Uterus (tissue), 4 donors: ENCODE measurements around the gene ADM2. TPM values are rescaled to one million over a fixed set of nuclear protein-coding genes. Genes with fewer than 3 reads are reported as not detected.

Experiments used
- DNase-seq, 2 donors: peaks; one replicate each; pipeline ENCODE4 v3.0.0-alpha.2; 2019 to 2020
- H3K27ac ChIP-seq, 2 donors: fragments of 200-600 bp; sonication (generic); 1 replicate in 1 of 2; 2 replicates in 1 of 2; pipeline ENCODE4 v1.5.1; 2016 to 2018
- H3K27me3 ChIP-seq, 2 donors: fragments of 200-600 bp; sonication (generic); one replicate each; pipeline ENCODE4 v1.5.1; 2018 to 2019; ENCODE audit warnings: control low read depth in 1 of 2
- H3K36me3 ChIP-seq, 2 donors: fragments of 200-600 bp; sonication (generic); one replicate each; pipeline ENCODE4 v1.5.1; 2019; ENCODE audit warnings: control low read depth in 1 of 2
- H3K4me1 ChIP-seq, 2 donors: fragments of 200-600 bp; sonication (generic); one replicate each; pipeline ENCODE4 v1.5.1; 2018 to 2019; ENCODE audit warnings: control low read depth in 1 of 2
- H3K4me3 ChIP-seq, 2 donors: fragments of 200-600 bp; sonication (generic); 1 replicate in 1 of 2; 2 replicates in 1 of 2; pipeline ENCODE4 v1.5.1; 2018 to 2019; ENCODE audit warnings: mild to moderate bottlenecking in 1 of 2
- H3K9me3 ChIP-seq, 2 donors: fragments of 200-600 bp; sonication (generic); one replicate each; pipeline ENCODE4 v1.5.1; 2019; ENCODE audit warnings: control low read depth in 1 of 2
- POLR2A ChIP-seq, 2 donors: fragments of 450-650 bp; IDR thresholded peaks; one replicate each; pipeline ENCODE4 v1.6.1; 2016; ENCODE audit warnings: antibody characterized with exemption in 2 of 2, mild to moderate bottlenecking in 1 of 2, moderate library complexity in 1 of 2
- intact Hi-C: fragments of 100-400 bp; cut with DNase I; formaldehyde crosslinking; loops from one replicate; pipeline ENCODE4 v1.15.1; 2023; ENCODE audit warnings: low total_unique reads
- total RNA-seq, 4 donors: library from RNA; depleted of rRNA in 3 of 4; stranded (reverse); fragments of >200 nt in 3 of 4; gene quantifications; one replicate each; pipeline versions ENCODE4 v1.1.0 to v1.2.4, GENCODE V29; 2014 to 2023
- TF ChIP-seq, protein P1 (sequence below), 4 experiments: fragments of 200-600 bp in 2 of 4; fragments of 450-650 bp in 2 of 4; sonication (generic) in 2 of 4; IDR thresholded peaks; one replicate each; pipeline ENCODE4 v1.5.1; 2016 to 2019; ENCODE audit warnings: antibody characterized with exemption in 4 of 4, mild to moderate bottlenecking in 2 of 4, moderate library complexity in 1 of 4
- donor health status: DM: yes; HTN: yes; CAD: no.

ADM2 gene
- total RNA-seq, 4 donors from 2014 or later, result 0.14 to 0.95 TPM; not detected in 2

DNA sequence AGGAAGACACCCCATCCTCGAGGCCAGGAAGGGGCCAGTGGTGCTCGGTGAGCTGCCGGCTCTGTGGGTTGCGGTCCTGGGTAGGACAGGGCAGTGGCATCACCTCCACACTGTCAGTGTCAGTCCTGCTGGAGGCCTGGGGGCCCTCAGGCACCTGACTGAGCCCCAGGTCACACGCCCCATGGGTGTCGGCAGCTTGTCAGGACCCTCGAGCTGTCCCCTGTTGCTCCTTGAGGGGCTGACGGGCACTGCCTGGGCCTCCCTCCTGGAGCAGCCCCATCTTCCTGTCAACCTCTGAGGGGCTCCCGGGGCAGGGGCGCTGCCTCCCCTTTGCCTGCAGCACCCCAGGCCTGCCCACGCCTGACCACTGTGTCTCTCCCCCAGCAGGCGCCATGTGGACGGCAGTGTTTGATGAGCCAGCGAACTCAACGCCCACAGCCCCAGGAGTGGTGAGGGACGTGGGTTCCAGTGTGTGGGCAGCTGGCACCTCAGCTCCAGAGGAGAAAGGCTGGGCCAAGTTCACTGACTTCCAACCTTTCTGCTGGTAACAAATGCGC lies 42.0 kb upstream of the ADM2 start:
- no peaks in the 10 kb centered on the region for H3K36me3 ChIP-seq
- H3K27me3 ChIP-seq, result no peaks in the 10 kb centered on the region
- H3K4me1 ChIP-seq, result no peaks in the 10 kb centered on the region
- no peaks in the 10 kb centered on the region for H3K9me3 ChIP-seq
- H3K27ac ChIP-seq, result no peak overlapping the region
- no peak overlapping the region for H3K4me3 ChIP-seq
- intact Hi-C loops, result no loop called here
- TF ChIP-seq POLR2A (IDR thresholded peaks at IDR 0.05), result no peak
- TF ChIP-seq, protein P1, sequence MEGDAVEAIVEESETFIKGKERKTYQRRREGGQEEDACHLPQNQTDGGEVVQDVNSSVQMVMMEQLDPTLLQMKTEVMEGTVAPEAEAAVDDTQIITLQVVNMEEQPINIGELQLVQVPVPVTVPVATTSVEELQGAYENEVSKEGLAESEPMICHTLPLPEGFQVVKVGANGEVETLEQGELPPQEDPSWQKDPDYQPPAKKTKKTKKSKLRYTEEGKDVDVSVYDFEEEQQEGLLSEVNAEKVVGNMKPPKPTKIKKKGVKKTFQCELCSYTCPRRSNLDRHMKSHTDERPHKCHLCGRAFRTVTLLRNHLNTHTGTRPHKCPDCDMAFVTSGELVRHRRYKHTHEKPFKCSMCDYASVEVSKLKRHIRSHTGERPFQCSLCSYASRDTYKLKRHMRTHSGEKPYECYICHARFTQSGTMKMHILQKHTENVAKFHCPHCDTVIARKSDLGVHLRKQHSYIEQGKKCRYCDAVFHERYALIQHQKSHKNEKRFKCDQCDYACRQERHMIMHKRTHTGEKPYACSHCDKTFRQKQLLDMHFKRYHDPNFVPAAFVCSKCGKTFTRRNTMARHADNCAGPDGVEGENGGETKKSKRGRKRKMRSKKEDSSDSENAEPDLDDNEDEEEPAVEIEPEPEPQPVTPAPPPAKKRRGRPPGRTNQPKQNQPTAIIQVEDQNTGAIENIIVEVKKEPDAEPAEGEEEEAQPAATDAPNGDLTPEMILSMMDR (IDR thresholded peaks at IDR 0.05), result no peak
- DNase-seq, result no peak

DNA sequence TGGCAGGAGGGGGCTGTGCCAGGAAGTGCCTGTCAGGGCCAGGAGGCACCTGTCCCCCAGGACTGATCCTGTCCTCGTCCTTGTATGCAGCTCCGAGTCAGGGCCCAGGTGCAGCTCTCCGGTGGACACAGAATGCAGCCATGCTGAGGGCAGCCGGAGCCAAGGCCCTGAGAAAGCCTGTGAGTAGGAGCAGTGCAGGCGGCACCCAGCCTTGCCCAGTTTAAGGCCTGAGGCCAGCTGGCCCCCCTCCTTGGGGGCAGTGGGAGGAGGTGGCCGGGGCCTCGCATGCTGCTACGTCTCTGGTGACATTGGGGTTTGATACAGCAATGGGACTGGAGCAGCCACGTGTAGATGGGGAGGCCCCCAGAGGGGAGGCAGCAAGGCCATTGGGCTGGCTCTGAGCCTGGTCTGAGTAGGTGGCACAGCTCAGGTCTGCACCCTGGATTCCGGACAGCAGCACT lies 41.4 kb upstream of the ADM2 start:
- Histone ChIP-seq H3K27ac (no peak overlapping the region), H3K36me3 (no peaks in the 10 kb centered on the region), H3K4me1 (no peaks in the 10 kb centered on the region), H3K9me3 (no peaks in the 10 kb centered on the region), H3K27me3 (no peaks in the 10 kb centered on the region), H3K4me3 (no peak overlapping the region)
- no peak for DNase-seq
- intact Hi-C loops, result no loop called here
- TF ChIP-seq, protein P1 (IDR thresholded peaks at IDR 0.05), result no peak
- TF ChIP-seq POLR2A (IDR thresholded peaks at IDR 0.05), result no peak

DNA sequence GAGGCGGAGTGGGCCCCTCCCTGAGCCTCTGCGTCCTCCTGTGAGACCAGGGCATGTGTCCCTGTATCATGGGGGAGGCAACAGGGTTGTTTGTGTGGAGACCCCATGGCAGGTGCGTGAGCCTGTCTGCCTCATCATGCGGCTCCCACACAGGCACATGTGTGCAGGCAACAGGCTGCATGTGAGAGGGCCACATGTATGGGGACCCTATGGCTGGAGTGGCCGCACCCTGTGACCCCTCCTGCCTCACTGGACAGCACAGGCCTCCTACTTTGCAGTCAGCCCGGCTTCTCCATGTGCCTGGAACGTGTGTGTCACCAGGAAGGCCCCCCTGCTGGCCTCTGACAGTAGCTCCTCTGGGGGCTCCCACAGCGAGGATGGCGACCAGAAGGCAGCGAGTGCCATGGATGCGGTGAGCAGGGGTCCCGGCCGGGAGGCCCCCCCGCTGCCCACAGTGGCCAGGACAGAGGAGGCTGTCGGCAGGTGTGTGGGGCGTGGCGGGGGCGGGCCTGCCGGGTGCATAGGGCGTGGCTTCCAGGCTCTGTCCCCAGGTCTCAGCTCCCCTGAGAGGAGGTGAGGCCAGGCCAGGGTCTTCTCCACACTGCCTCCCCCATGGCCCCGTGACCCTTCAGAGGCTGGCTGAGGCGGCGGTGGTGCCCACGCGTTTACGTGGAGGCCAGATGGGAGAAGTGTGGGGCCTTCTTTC lies 40.6 kb upstream of the ADM2 start:
- Histone ChIP-seq H3K36me3 (no peaks in the 10 kb centered on the region), H3K27ac (no peak overlapping the region), H3K4me1 (no peaks in the 10 kb centered on the region), H3K27me3 (no peaks in the 10 kb centered on the region), H3K4me3 (no peak overlapping the region), H3K9me3 (no peaks in the 10 kb centered on the region)
- DNase-seq, result no peak
- TF ChIP-seq POLR2A (IDR thresholded peaks at IDR 0.05), result no peak
- TF ChIP-seq, protein P1 (IDR thresholded peaks at IDR 0.05), result no peak
- intact Hi-C loops, result no loop called here

DNA sequence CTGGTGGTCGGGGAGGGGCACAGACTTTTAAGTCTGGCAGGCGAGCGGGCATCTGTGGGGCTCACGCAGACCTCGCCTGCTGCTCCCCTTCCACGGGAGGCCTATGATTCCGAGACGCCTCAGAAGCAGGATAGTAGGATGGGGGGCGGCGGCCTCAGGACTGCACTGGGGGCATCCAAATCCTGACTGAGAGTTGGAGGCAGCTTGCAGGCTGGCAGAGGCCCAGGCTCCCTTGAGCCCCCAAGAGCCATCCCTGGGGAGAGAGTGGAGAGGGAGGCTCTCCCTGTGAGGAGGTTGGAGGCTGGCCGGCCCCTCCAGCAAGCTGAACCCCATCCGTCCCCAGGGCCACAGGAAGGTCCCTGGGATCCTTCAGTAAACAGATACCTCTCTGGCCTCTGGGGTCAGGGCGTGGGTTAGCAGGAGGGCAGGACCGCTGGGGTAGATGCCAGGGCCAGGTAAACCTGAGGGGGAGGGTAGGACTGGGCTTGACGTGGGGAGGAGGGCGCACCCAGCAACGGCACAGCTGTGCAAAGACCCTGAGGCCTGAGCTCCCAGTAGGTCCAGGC lies 39.8 kb upstream of the ADM2 start:
- TF ChIP-seq, protein P1 (IDR thresholded peaks at IDR 0.05), result no peak
- Histone ChIP-seq H3K4me3 (no peak overlapping the region), H3K9me3 (no peaks in the 10 kb centered on the region), H3K4me1 (no peaks in the 10 kb centered on the region), H3K27me3 (no peaks in the 10 kb centered on the region), H3K36me3 (no peaks in the 10 kb centered on the region), H3K27ac (no peak overlapping the region)
- no peak for DNase-seq
- intact Hi-C loops, result no loop called here

DNA sequence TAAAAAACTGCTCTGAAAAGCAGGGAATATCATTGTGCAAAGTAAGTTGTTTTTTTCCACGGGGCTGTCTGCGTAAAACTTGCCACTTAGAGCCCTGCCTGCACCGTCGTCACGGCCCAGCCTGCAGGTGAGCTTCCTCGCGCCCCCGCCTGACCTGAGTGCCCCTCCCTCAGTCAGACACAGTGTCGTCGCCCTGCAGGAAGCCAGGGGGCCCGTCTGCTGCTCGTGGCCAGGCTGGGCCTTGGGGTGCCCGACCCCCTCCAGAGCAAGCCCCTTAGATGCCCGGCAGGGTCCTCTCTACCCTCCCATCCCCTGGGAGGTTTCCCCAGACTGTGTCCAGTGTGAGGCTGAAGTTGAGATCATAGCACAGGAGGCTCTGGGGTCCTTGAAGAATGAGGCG lies 38.1 kb upstream of the ADM2 start:
- Histone ChIP-seq H3K27me3 (no peaks in the 10 kb centered on the region), H3K27ac (no peak overlapping the region), H3K36me3 (no peaks in the 10 kb centered on the region), H3K4me1 (no peaks in the 10 kb centered on the region), H3K4me3 (no peak overlapping the region), H3K9me3 (no peaks in the 10 kb centered on the region)
- intact Hi-C loops, result no loop called here
- DNase-seq, result no peak
- no peak for TF ChIP-seq POLR2A (IDR thresholded peaks at IDR 0.05)
- TF ChIP-seq, protein P1 (IDR thresholded peaks at IDR 0.05), result no peak
